Ectodermal cell (in vitro differentiated cells): ENCODE results near the gene PPARG.

Experiments
- H3K27ac ChIP-seq: 2 replicates; pipeline ENCODE4 v1.7.0; 2013; ENCODE audit warnings: mild to moderate bottlenecking, low read depth, low read length; ENCODE audit not compliant: insufficient read depth, poor library complexity, severe bottlenecking
- H3K27me3 ChIP-seq: 2 replicates; pipeline ENCODE4 v1.7.0; 2013; ENCODE audit warnings: mild to moderate bottlenecking, low read length; ENCODE audit not compliant: insufficient read depth, control insufficient read depth, poor library complexity, severe bottlenecking
- H3K36me3 ChIP-seq: one replicate; pipeline ENCODE4 v1.7.0; 2013; ENCODE audit warnings: low read length; ENCODE audit not compliant: control insufficient read depth, insufficient read depth
- H3K4me1 ChIP-seq: one replicate; pipeline ENCODE4 v1.7.0; 2013; ENCODE audit warnings: low read length; ENCODE audit not compliant: control insufficient read depth, insufficient read depth
- H3K4me3 ChIP-seq: 2 replicates; pipeline ENCODE4 v1.7.0; 2013; ENCODE audit warnings: low read depth, low read length, control low read depth; ENCODE audit not compliant: insufficient read depth
- H3K9me3 ChIP-seq: 2 replicates; pipeline ENCODE4 v1.7.0; 2013; ENCODE audit warnings: mild to moderate bottlenecking, low read length, moderate library complexity; ENCODE audit not compliant: control insufficient read depth
- WGBS, 2 experiments: methylation state at CpG; one replicate each; pipeline ENCODE4 v1.1.7; 2013; ENCODE audit warnings: missing lambda C conversion rate in 2 of 2; 5-methylcytosine and 5-hydroxymethylcytosine counted together

PPARG gene

DNA sequence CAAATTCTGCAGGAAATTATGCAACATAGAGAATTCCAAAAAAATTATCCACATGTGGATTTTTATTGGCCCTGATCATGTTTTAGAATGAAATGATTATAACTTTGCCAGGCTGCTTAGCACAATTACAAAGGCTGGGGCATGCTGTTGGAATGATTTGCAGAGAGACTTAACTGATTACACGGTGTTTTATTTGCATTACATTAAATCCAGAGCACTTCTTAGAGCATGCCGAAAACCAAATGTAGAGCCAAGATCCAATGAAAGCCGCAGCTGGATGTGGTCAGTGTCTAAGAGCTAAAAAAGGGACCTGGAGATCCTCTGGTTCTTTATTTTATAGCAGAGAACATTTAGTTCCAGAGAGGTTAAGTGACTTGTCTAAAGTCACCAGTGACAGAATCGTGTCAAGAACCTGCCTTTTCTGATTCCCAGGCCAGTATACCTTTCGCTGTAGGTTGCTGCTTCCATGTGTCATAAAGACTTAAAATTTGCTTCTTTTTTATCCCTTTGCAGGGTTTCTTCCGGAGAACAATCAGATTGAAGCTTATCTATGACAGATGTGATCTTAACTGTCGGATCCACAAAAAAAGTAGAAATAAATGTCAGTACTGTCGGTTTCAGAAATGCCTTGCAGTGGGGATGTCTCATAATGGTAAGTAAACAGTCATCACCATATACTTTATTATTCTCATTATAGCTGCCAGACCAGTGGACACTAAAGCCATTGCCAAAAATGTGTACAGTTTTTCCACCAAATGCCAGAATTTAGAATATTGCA lies 103.4 kb downstream of the PPARG start:
- no peaks in the 10 kb centered on the region for H3K9me3 ChIP-seq
- no peaks in the 10 kb centered on the region for H3K4me1 ChIP-seq
- WGBS, 2 experiments: 94 to 96% methylated on average over 8 of the region's 8 CpGs
- no peak overlapping the region for H3K27ac ChIP-seq
- H3K36me3 ChIP-seq: no peaks in the 10 kb centered on the region
- no peaks in the 10 kb centered on the region for H3K27me3 ChIP-seq
- no peak overlapping the region for H3K4me3 ChIP-seq

- Histone ChIP-seq H3K9me3 (no peaks in the 10 kb centered on the region), H3K4me1 (no peaks in the 10 kb centered on the region), H3K27ac (no peak overlapping the region), H3K36me3 (no peaks in the 10 kb centered on the region), H3K4me3 (no peak overlapping the region), H3K27me3 (no peaks in the 10 kb centered on the region)
- WGBS, 2 experiments: 93 to 95% methylated on average over 1 of the region's 1 CpG
Observed at GRCh38 chr3:12393894-12394293, 105.0 kb downstream of the PPARG start.

DNA sequence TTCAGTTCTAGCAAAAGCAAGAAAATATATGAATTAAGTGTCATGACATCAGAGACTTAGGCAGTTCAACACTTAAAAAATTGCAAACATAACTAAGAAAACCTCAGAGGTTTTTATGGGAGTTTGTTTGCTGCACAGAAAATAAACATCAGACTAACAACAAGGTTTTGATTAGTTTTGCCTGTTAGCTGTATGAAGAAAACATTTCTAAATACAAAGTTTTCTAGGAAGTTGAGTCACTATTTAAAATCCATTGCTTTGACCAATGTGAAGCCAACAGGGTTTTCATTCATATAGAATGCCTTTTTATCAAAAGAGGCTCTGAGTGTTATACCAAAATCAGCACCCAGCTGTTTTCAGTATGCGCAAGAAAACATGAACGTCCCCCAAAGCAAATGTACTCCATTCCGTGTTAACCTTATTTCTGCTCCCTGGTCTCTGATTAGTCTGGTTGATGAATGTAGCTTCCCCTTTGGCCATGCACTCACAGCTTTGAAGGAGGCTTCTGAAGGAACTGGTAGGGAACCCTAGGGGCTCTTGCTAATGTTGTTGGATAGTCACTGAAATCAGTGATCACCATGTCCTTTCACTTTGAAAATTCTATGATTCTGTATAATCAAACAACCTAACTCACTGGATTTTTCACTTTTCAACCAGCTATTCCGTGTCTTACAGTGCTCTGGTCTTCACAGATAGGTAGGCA lies 105.8 kb downstream of the PPARG start:
- H3K27ac ChIP-seq: no peak overlapping the region
- H3K9me3 ChIP-seq: no peaks in the 10 kb centered on the region
- no peaks in the 10 kb centered on the region for H3K4me1 ChIP-seq
- H3K36me3 ChIP-seq: no peaks in the 10 kb centered on the region
- H3K4me3 ChIP-seq: no peak overlapping the region
- 90 to 94% methylated on average over 4 of the region's 4 CpGs for WGBS, 2 experiments
- no peaks in the 10 kb centered on the region for H3K27me3 ChIP-seq

GRCh38 chr3:12395349-12396012 lies 106.6 kb downstream of the PPARG start:
- H3K9me3 ChIP-seq: no peaks in the 10 kb centered on the region
- no peak overlapping the region for H3K4me3 ChIP-seq
- H3K36me3 ChIP-seq: no peaks in the 10 kb centered on the region
- WGBS, 2 experiments: 88 to 95% methylated on average over 4 to 5 of the region's 5 CpGs
- H3K4me1 ChIP-seq: no peaks in the 10 kb centered on the region
- H3K27ac ChIP-seq: no peak overlapping the region
- no peaks in the 10 kb centered on the region for H3K27me3 ChIP-seq

GRCh38 chr3:12396471-12396870 lies 107.6 kb downstream of the PPARG start:
- Histone ChIP-seq H3K36me3 (no peaks in the 10 kb centered on the region), H3K4me3 (no peak overlapping the region), H3K9me3 (no peaks in the 10 kb centered on the region), H3K27ac (no peak overlapping the region), H3K4me1 (no peaks in the 10 kb centered on the region), H3K27me3 (no peaks in the 10 kb centered on the region)
- 84 to 91% methylated on average over 6 of the region's 6 CpGs for WGBS, 2 experiments

DNA sequence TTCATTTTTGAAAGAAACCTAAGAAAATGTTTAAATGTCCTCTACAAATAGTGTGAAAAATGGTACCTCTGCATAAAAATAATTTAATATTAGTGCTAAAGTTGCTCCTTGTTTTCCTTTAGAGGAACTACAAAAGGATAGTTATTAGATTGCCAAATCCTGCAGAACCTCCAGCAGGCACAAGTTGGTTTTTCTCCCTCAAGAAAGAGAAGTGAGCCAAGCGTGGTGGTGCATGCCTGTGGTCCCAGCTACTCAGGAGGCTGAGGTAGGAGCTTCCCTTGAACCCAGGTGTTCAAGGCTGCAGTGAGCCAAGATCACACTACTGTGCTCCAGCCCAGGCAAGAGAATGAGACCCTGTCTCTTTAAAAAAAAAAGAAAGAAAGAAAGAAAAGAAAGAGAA lies 110.4 kb downstream of the PPARG start:
- H3K4me1 ChIP-seq: no peaks in the 10 kb centered on the region
- no peaks in the 10 kb centered on the region for H3K9me3 ChIP-seq
- 86 to 95% methylated on average over 1 of the region's 1 CpG for WGBS, 2 experiments
- H3K36me3 ChIP-seq: no peaks in the 10 kb centered on the region
- H3K27ac ChIP-seq: no peak overlapping the region
- no peak overlapping the region for H3K4me3 ChIP-seq
- no peaks in the 10 kb centered on the region for H3K27me3 ChIP-seq

- Histone ChIP-seq H3K36me3 (no peaks in the 10 kb centered on the region), H3K27ac (no peak overlapping the region), H3K4me1 (no peaks in the 10 kb centered on the region), H3K4me3 (no peak overlapping the region), H3K9me3 (no peaks in the 10 kb centered on the region), H3K27me3 (no peaks in the 10 kb centered on the region)
- 88 to 93% methylated on average over 2 of the region's 2 CpGs for WGBS, 2 experiments
Observed at GRCh38 chr3:12400616-12401194, 111.8 kb downstream of the PPARG start.

GRCh38 chr3:12401208-12401607 lies 112.3 kb downstream of the PPARG start:
- Histone ChIP-seq H3K9me3 (no peaks in the 10 kb centered on the region), H3K27me3 (no peaks in the 10 kb centered on the region), H3K4me3 (no peak overlapping the region), H3K36me3 (no peaks in the 10 kb centered on the region), H3K4me1 (no peaks in the 10 kb centered on the region), H3K27ac (no peak overlapping the region)
- WGBS, 2 experiments: 94 to 96% methylated on average over 4 of the region's 4 CpGs

- no peaks in the 10 kb centered on the region for H3K27me3 ChIP-seq
- 86 to 88% methylated on average over 19 to 20 of the region's 20 CpGs for WGBS, 2 experiments
- no peaks in the 10 kb centered on the region for H3K4me1 ChIP-seq
- no peaks in the 10 kb centered on the region for H3K36me3 ChIP-seq
- no peak overlapping the region for H3K27ac ChIP-seq
- no peak overlapping the region for H3K4me3 ChIP-seq
- H3K9me3 ChIP-seq: no peaks in the 10 kb centered on the region
Observed at GRCh38 chr3:12405432-12406272, 116.8 kb downstream of the PPARG start.
